ENCODE measurements around the gene RASIP1. TPM values are rescaled to one million over a fixed set of nuclear protein-coding genes. Genes with fewer than 3 reads are reported as not detected.

The RASIP1 gene
- total RNA-seq, 4 donors from 2014 or later = 1.8 to 6.6 (median 3.4) TPM

GRCh38 chr19:48670699-48671445 lies 69.5 kb downstream of the RASIP1 start:
- no peak overlapping the region for H3K4me3 ChIP-seq
- H3K27me3 ChIP-seq = no peaks in the 10 kb centered on the region
- no peaks in the 10 kb centered on the region for H3K9me3 ChIP-seq
- H3K36me3 ChIP-seq = no peaks in the 10 kb centered on the region
- H3K4me1 ChIP-seq = peaks cover 0 to 8% (median 0%) of the 10 kb centered on the region in 4 donors
- H3K27ac ChIP-seq = no peak overlapping the region
- DNase-seq = no peak
- TF ChIP-seq POLR2A (IDR thresholded peaks at IDR 0.05) = no peak
- TF ChIP-seq, protein P1, sequence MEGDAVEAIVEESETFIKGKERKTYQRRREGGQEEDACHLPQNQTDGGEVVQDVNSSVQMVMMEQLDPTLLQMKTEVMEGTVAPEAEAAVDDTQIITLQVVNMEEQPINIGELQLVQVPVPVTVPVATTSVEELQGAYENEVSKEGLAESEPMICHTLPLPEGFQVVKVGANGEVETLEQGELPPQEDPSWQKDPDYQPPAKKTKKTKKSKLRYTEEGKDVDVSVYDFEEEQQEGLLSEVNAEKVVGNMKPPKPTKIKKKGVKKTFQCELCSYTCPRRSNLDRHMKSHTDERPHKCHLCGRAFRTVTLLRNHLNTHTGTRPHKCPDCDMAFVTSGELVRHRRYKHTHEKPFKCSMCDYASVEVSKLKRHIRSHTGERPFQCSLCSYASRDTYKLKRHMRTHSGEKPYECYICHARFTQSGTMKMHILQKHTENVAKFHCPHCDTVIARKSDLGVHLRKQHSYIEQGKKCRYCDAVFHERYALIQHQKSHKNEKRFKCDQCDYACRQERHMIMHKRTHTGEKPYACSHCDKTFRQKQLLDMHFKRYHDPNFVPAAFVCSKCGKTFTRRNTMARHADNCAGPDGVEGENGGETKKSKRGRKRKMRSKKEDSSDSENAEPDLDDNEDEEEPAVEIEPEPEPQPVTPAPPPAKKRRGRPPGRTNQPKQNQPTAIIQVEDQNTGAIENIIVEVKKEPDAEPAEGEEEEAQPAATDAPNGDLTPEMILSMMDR (IDR thresholded peaks at IDR 0.05) = no peak

Other genes starting within 250 kb of the RASIP1 start
- gene LMTK3, start 228.8 kb downstream of the RASIP1 start, total RNA-seq = 10 to 100 TPM in 2 of 4 donors, 1 to 10 TPM in 2; 8.2 to 17.6 (median 12.8) TPM
- 10 to 100 TPM in 1 of 4 donors, 1 to 10 TPM in 3; 2.5 to 14.6 (median 5.9) TPM for gene SULT2B1, start 188.4 kb downstream of the RASIP1 start, total RNA-seq
- not detected for gene SPACA4, start 133.9 kb downstream of the RASIP1 start, total RNA-seq
- gene FAM83E, start 125.5 kb downstream of the RASIP1 start, total RNA-seq = 100 to 1,000 TPM in 3 of 4 donors, 10 to 100 TPM in 1; 58.6 to 203 (median 130) TPM
- 1,000 to 10,000 TPM; 1,077 to 1,595 (median 1,505) TPM for gene RPL18, start 121.4 kb downstream of the RASIP1 start, total RNA-seq
- 100 to 1,000 TPM in 2 of 4 donors, 10 to 100 TPM in 2; 34.7 to 121 (median 96.7) TPM for gene SPHK2, start 121.1 kb downstream of the RASIP1 start, total RNA-seq
- gene DBP, start 103.2 kb downstream of the RASIP1 start, total RNA-seq = 10 to 100 TPM in 3 of 4 donors, 1 to 10 TPM in 1; 9.9 to 51.5 (median 35.8) TPM
- gene CA11, start 94.4 kb downstream of the RASIP1 start, total RNA-seq = 1 to 10 TPM in 3 of 4 donors, under 1 TPM in 1; 0.70 to 8.3 (median 2.1) TPM
- gene NTN5, start 67.6 kb downstream of the RASIP1 start, total RNA-seq = 1 to 10 TPM in 1 of 4 donors, not detected in 3; 6.8 TPM
- 10 to 100 TPM; 11.6 to 91.6 (median 53.8) TPM for gene FUT2, start 44.6 kb downstream of the RASIP1 start, total RNA-seq
- gene MAMSTR, start 20.9 kb downstream of the RASIP1 start, total RNA-seq = 1 to 10 TPM in 1 of 4 donors, under 1 TPM in 1, not detected in 2; 0.70 to 1.1 TPM
- gene IZUMO1, start 6.3 kb upstream of the RASIP1 start, total RNA-seq = not detected
- 1 to 10 TPM in 1 of 4 donors, under 1 TPM in 3; 0.38 to 1.2 (median 0.68) TPM for gene FUT1, start 12.0 kb upstream of the RASIP1 start, total RNA-seq
- not detected for gene FGF21, start 14.9 kb upstream of the RASIP1 start, total RNA-seq
- 10 to 100 TPM; 22.4 to 53.6 (median 30.2) TPM for gene BCAT2, start 70.4 kb upstream of the RASIP1 start, total RNA-seq
- gene HSD17B14, start 95.9 kb upstream of the RASIP1 start, total RNA-seq = 1 to 10 TPM in 3 of 4 donors, not detected in 1; 2.0 to 8.8 (median 2.8) TPM
- gene PLEKHA4, start 128.0 kb upstream of the RASIP1 start, total RNA-seq = 10 to 100 TPM in 1 of 4 donors, 1 to 10 TPM in 3; 2.8 to 38.8 (median 5.9) TPM
- 100 to 1,000 TPM in 2 of 4 donors, 10 to 100 TPM in 2; 39.2 to 198 (median 80.3) TPM for gene PPP1R15A, start 131.8 kb upstream of the RASIP1 start, total RNA-seq
- gene TULP2, start 158.1 kb upstream of the RASIP1 start, total RNA-seq = not detected
- 100 to 1,000 TPM; 154 to 506 (median 444) TPM for gene NUCB1, start 159.7 kb upstream of the RASIP1 start, total RNA-seq
- 10 to 100 TPM in 3 of 4 donors, not detected in 1; 14.6 to 55.5 (median 45.9) TPM for gene DHDH, start 193.1 kb upstream of the RASIP1 start, total RNA-seq
- 100 to 1,000 TPM in 3 of 4 donors, 10 to 100 TPM in 1; 71.0 to 138 (median 104) TPM for gene BAX, start 214.3 kb upstream of the RASIP1 start, total RNA-seq
- 1,000 to 10,000 TPM; 5,249 to 9,852 (median 6,180) TPM for gene FTL, start 224.7 kb upstream of the RASIP1 start, total RNA-seq

Measured in Peyer's patch (tissue), 4 donors.